AG10803 (cell line): Measurements from ENCODE around the gene PTPRE.

Experiments used
- DNase-seq: peaks from one replicate; pipeline ENCODE4 v3.0.0; 2010; ENCODE audit warnings: low read depth
- H3K4me3 ChIP-seq: 2 replicates; pipeline ENCODE4 v1.5.1; 2011; ENCODE audit warnings: mild to moderate bottlenecking, low read length, control low read depth
- TF ChIP-seq, protein P1 (sequence below): conservative IDR thresholded peaks from 2 replicates; pipeline ENCODE4 v1.5.1; 2011; ENCODE audit warnings: mild to moderate bottlenecking, low read length, control low read depth, inconsistent platforms

Gene PTPRE

GRCh38 chr10:128071417-128071782, 164.5 kb downstream of the PTPRE start:
- DNase-seq = no peak
- TF ChIP-seq, protein P1, sequence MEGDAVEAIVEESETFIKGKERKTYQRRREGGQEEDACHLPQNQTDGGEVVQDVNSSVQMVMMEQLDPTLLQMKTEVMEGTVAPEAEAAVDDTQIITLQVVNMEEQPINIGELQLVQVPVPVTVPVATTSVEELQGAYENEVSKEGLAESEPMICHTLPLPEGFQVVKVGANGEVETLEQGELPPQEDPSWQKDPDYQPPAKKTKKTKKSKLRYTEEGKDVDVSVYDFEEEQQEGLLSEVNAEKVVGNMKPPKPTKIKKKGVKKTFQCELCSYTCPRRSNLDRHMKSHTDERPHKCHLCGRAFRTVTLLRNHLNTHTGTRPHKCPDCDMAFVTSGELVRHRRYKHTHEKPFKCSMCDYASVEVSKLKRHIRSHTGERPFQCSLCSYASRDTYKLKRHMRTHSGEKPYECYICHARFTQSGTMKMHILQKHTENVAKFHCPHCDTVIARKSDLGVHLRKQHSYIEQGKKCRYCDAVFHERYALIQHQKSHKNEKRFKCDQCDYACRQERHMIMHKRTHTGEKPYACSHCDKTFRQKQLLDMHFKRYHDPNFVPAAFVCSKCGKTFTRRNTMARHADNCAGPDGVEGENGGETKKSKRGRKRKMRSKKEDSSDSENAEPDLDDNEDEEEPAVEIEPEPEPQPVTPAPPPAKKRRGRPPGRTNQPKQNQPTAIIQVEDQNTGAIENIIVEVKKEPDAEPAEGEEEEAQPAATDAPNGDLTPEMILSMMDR = no peak
- H3K4me3 ChIP-seq = no peak overlapping the region

DNA sequence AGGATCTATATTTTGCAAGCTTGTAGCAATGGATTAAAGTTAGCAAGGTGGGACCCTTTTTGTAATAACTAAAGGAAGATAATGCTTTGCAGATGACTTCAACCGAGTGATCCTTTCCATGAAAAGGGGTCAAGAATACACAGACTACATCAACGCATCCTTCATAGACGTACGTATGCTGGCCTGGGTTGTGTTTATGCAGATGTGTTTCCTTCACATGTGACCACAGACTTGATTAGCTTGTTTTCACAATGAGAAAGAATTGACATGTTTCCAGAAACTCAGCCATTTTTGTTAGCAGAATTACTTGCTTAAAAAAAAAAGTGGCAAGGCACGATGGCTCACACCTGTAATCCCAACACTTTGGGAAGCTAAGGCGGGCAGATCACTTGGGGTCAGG, 165.1 kb downstream of the PTPRE start:
- no peak for DNase-seq
- H3K4me3 ChIP-seq = no peak overlapping the region
- TF ChIP-seq, protein P1 = no peak

- no peak overlapping the region for H3K4me3 ChIP-seq
- TF ChIP-seq, protein P1 = no peak
- DNase-seq = no peak
Observed at GRCh38 chr10:128072941-128073645, 166.2 kb downstream of the PTPRE start.

- no peak for DNase-seq
- TF ChIP-seq, protein P1 = no peak
- no peak overlapping the region for H3K4me3 ChIP-seq
Observed at GRCh38 chr10:128073890-128074289, 167.0 kb downstream of the PTPRE start.

DNA sequence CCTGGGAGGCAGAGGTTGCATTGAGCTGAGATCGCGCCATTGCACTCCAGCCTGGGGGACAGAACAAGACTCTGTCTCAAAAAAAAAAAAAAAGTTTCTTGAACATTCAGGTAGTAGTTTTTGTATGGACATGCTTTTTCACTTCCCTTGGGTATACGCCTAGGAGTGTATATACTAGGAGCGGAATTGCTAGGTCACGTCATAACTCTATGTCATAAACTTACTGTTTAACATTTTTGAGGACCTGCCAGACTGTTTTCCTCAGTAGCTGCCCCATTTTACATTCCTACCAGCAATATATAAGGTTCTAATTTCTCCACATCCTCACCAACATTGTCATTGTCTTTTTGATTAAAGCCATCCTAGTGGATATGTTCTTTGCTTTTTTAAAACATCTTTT, 167.7 kb downstream of the PTPRE start:
- TF ChIP-seq, protein P1 = no peak
- H3K4me3 ChIP-seq = no peak overlapping the region
- DNase-seq = no peak

- TF ChIP-seq, protein P1 = no peak
- no peak for DNase-seq
- H3K4me3 ChIP-seq = no peak overlapping the region
Observed at GRCh38 chr10:128077155-128077875, 170.4 kb downstream of the PTPRE start.
